NCI-H510A (cell line): ENCODE data around the gene DMD.

Experiments
- DNase-seq: peaks from one replicate; lab custom pipeline; 2025; lab: John Stamatoyannopoulos, UW

The DMD gene

GRCh38 chrX:31112226-31112999 is 2098.9 kb downstream of the DMD start:
- no peak for DNase-seq

- no peak for DNase-seq
Observed at GRCh38 chrX:31110657-31111056, 2100.7 kb downstream of the DMD start.

- no peak for DNase-seq
Observed at GRCh38 chrX:31099536-31100090, 2111.7 kb downstream of the DMD start.

- no peak for DNase-seq
Observed at GRCh38 chrX:31098079-31098478, 2113.3 kb downstream of the DMD start.

DNA sequence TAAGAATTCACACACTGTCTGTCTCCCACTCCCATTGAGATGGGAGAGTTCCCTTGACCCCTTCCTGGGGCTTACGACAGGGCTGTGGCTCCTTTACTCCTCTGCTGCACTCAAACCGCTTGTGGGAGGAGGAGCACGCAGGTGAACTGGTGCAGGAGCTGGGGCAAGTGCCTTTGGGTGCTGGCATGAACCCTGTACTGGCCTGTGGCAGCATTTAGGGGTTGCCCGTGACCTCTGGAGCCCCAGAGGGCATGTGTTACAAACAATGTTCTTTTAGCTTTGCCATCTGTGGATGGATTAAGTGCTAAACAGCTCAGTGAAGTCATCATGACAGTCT is 2117.7 kb downstream of the DMD start:
- DNase-seq = no peak

DNA sequence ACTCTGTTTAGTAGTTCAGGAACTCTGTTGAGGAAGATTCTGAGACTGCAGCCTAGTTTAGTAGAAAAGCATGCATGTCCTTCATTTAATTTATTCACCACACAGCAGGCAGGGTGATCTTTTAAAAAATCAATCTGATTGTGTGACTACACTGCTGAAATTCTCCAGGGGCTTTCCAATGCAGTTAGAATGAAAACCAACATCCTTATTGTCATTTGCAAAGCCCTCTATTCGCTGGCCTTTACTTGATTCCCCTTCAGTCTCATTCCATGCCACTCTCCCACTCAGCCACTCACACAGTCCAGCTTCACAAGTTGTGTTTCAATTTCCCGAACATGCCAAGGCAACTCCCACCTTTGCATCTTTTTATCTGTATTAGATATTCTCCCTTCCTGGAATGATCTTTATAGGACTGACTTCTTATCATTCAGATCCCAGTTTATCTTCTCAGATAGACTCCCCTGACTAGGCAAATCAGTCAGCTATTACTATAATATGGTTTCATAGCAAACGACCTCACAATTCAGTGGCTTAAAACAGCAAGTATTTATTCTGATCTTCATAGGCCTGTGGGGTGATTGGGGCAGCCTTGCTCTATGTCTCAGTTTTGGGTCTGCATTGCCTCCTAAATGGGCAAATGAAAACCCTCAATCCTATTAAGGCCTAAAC is 2118.2 kb downstream of the DMD start:
- DNase-seq = no peak

- DNase-seq = no peak
Observed at GRCh38 chrX:31092476-31092875, 2118.9 kb downstream of the DMD start.

GRCh38 chrX:31091819-31092218 is 2119.5 kb downstream of the DMD start:
- no peak for DNase-seq

DNA sequence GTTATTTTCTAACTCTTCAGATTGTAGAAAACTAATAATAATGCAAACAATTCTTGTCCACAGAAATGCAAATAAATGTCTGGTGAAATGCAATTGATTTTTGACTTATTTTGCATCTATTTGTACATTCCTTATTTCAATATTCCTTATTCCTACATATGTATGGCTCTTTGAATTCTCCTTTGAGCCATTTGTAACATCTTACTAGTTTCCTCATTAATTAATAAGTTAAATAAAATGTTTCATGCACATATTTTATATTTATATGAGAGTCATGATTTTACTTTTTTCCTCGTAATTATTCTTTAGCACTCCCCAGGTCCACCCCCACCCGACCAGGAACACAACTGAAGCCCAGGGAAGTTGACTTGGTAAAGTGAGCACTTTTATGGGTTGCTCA is 2136.8 kb downstream of the DMD start:
- no peak for DNase-seq

DNA sequence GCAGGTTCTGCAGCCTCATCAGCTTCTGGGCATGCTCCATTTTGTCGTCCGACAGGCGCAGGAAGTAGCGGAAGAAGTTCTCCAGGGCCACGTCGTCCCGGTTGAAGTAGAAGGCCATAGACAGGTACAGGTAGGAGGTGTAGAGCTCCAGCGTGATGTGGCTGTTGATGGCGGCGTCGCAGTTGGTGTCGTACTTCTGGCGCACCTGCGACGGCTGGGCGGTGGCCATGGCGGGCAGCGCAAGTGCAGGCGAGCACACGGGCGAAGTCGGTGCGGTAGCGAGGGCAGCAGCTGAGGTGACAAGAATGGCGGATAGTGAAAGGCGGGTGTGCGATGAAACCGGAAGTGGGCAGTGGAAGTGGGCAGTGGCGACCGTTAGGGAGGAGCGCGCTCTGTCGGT is 2139.6 kb downstream of the DMD start, which contains the start of gene FTHL17:
FTHL17 (minus strand) TSS at position 317 of the 400 bp plus-strand sequence; CDS start at position 229, 88 bp downstream.
- no peak for DNase-seq

DNA sequence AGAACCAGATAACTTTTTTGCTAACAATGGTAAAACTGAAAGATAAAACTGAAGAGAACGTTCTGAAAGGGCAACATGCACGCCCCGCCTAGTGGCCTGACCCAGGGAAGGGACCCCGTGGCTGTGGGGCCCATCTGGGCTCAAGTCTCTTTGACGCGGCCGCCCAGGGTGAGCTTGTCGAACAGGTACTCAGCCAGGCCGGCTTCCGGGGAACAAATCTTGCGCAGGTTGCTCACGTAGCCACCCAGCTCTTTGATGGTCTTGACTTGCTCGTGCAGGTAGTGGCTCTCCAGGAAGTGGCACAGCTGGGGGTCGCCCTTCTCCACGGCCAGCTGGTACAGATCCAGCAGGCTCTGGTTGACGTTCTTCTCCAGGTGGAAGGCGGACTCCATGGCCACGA is 2140.1 kb downstream of the DMD start:
- no peak for DNase-seq

DNA sequence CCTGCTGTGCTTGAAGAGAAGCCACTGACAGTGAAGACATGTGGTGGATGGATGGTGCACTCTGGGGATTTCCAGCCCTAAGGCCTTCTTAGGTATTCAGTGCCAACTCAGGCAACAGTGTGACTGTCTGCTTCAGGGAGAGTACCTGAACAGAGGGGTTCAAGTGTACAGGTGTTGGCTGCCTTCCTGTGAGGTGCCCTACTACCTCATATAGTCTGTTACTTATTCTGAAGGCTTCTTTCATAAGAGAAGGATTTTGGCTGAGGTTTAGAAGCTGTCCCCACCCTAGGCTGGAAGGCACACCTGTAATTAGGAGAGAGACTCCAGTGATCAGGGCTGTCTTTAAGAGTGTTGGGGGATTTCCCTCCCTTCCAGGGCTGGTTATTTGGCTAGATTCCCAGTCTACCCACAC is 2141.3 kb downstream of the DMD start:
- DNase-seq = no peak
